HG03060 (cell line): ENCODE results near the gene NPIPA3.
"Not testable (repeated sequence)": the region's sequence is repeated elsewhere in the genome, so short reads cannot be mapped to it uniquely, and the experiment has no call there.

Experiments
- ATAC-seq: cut with Tn5 transposase; IDR thresholded peaks from one replicate; pipeline ENCODE4 v1.9.1; 2021; ENCODE audit warnings: low read depth, moderate number of reproducible peaks; ENCODE audit not compliant: unreplicated experiment

Gene NPIPA3

DNA sequence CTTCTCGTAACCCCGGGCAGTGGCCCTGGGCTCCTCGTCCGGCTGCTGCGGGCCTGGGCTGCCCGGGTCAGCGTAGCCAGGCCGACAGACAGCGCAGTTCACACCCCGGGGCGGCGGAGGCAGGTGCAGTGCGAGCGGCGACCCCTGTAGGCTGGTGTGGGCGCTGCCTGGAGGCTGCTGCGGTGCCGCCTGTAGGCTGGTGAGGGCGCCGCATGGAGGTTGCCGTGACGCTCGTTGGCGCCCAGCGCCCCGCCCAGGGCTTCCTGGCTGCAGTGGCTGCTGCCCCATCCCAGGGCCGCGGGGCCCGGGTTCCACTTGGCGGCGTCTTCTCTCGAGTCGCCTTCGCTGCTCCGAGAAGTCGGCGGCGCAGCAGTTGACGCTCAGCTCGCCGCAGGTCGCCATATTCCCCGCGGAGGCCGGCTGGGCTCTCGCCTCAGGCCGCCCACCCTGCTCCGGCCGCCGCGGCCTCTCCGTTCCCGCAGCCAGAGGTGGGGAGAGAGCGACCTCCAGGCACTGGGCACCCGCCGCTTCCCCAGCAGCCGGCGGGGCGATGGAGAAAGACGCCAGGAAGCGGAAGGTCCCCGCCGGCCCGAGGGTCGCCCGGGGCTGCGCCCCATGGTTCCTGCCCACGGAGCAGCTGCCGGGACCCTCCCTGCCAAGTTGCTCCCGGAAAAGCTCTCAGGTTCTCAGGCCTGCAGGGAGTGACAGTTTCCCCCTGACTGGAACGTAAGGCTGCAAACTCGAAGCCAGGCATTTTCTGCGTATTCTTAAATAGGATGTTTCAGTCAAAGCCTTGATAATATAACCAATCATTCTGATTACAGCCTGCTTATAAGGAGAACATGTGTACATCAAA, at the start of gene NPIPA3:
NPIPA3 (plus strand) TSS at position 256 of the 856 bp plus-strand sequence. CDS start 5,533 bp downstream, outside the sequence.
- peak; percentile 71 for ATAC-seq

DNA sequence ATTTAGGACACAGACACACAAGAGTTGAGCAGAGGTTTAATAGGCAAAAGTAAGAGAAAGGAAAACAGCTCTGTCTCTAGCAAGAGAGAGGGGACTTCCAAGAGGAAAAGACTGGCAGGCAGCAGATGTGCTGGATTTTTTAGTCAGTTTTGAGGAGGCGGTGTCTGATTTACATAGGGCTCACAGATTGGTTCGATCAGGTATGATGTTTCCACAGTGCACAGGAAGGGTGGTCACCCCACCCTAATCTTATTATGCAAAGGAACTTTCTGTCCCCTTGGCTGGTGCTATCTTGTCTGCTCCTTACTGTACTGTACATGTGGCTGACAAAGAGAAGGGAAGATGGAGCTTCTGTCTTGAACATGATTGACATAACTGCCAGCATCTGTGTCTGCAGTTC, 45.1 kb upstream of the NPIPA3 start:
- ATAC-seq, result peak; percentile 67

GRCh38 chr16:14667347-14668266, 35.6 kb upstream of the NPIPA3 start:
- ATAC-seq, result no peak

- ATAC-seq, result no peak
Measured at GRCh38 chr16:14668556-14669223, 34.5 kb upstream of the NPIPA3 start.

DNA sequence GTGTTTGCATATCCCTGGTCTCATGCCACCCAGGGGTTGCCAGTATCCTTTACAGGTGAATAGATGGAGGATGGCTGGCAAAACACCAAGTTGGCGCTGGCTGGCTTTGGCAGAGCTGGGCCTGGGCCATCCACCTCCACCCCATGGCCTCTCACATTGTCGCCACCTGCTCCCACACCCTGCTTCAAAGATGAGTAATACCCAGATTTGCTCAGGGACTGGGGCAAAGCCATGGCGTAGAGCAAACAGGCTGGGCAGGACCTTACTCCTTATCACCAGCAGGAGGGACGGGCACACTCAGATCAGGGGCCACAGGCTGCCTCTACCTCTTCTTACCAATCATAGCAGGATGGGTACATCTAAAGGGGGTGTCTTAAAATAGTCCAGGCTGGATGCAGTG, 33.4 kb upstream of the NPIPA3 start:
- ATAC-seq, result no peak

GRCh38 chr16:14672403-14672971, 30.7 kb upstream of the NPIPA3 start:
- ATAC-seq, result peak; percentile 51

DNA sequence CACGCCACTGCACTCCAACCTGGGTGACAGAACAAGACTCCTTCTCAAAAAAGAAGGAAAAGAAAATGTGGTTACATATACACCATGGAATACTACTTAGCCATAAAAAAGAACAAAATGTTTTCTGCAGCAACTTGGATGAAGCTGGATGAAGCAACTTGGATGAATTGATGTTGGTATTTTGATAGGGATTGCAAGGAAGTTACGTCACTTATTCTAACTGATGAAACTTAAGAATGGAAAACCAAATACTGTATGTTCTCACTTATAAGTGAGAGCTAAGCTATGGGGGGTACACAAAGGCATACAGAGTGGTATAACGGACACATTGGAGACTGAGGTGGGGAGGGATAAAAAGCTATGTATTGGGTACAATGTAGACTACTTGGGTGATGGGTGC, 26.6 kb upstream of the NPIPA3 start:
- ATAC-seq, result no peak

GRCh38 chr16:14677627-14678026, 25.6 kb upstream of the NPIPA3 start:
- ATAC-seq, result no peak

DNA sequence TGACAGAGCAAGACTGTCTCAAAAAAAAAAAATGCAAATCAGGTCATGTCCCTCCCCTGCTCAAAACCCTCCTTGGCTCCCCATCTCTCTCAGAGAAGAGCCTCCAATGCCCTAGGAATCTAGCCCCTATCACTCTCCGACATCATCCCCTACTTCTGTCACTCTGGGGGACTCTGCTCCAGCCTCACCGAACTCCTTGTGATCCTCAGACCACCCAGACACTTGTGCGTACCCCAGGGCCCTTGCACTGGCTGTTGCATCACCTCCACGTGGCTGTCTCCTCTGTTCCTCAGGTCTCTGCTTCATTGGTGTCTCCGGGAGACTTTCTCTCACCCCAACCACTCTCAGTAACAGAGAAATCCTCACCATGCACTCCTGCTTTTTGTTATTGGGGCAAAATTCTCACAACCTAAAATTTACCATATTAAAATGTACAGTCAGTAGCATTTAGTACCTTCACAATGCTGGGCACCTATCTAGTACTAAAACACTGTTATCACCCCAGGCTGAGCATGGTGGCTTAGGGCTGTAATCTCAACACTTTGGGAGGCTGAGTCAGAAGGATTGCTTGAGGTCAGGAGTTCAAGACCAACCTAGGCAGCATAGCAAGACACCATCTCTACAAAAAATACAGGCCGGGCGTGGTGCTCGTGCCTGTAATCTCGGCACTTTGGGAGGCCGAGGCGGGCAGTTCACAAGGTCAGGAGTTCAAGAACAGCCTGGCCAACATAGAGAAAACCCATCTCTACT, 24.3 kb upstream of the NPIPA3 start:
- ATAC-seq, result no peak

DNA sequence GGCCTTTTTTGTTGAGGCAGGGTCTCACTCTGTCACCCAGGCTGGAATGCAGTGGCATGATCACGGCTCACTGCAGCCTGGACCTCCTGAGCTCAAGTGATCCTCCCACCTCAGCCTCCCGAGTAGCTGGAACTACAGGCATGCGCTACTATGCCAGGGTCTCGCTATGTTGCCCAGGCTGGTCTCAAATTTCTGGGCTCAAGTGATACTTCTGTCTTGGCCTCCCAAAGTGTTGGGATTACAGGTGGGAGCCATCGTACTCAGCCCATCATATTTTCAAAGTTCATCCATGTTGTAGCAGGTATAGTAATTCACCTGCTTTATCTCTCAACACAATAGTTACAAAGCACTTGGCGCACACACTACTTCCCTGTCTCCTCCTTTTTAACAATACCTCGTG, 22.8 kb upstream of the NPIPA3 start:
- ATAC-seq, result not testable (repeated sequence)

DNA sequence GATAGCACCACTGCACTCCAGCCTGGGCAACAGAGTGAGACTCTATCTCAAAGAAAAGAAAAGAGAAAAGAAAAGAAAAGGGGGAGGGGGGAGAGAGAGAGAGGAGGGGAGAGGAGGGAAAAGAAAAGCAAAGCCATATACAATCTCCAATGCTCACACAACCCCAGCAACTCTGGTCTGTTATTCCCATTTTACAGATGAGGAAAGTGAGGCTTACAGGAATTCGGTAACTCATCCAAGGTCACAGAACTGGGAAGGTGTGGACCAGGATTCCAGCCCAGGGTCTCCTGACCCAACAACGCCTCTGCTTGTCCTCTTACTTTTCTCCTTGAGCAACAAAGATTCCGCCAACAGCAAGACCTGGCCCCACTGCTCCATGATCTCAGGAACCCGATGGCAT, 22.1 kb upstream of the NPIPA3 start:
- no peak for ATAC-seq

DNA sequence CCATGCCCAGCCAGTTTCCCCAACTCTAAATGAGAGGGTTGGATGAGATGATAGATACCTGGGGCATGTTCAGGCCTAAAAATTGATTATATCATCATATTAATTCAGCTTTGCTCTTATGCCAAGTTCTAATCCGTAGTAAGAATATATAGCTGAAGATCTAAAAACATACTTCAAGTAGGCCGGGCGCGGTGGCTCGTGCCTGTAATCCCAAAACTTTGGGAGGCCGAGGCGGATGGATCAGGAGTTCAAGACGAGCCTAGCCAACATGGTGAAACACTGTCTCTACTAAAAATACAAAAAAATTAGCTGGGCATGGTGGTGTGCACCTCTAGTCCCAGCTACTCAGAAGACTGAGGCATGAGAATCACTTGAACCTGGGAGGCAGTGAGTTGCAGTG, 21.1 kb upstream of the NPIPA3 start:
- ATAC-seq, result no peak

GRCh38 chr16:14685870-14686793, 17.1 kb upstream of the NPIPA3 start:
- ATAC-seq, result not testable (repeated sequence)

DNA sequence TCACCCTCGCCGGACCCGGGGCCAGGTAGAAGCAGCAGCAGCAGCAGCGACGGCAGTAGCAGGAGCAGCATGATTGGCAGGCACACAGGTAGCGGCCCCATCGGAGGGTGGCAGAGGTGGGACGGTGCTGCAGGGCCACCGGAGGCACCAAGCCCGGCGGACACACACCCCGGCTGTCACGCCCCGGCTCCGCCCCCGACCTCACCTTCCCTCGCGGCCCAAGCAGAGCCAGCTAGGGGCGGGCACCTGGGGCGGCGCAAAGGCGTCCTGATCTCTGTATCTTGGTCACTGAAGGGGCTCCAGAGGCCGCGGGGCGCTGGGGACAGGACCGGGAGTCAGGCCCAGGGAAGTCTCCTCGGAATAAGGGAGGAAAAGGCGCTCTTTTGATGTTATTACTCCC, 9.1 kb upstream of the NPIPA3 start, which contains the start of gene PLA2G10:
PLA2G10 (minus strand) TSS at position 180 of the 400 bp plus-strand sequence; CDS start at position 101, 79 bp downstream.
- ATAC-seq, result not testable (repeated sequence)

- not testable (repeated sequence) for ATAC-seq
Measured at GRCh38 chr16:14701859-14702258, 1.4 kb upstream of the NPIPA3 start.

DNA sequence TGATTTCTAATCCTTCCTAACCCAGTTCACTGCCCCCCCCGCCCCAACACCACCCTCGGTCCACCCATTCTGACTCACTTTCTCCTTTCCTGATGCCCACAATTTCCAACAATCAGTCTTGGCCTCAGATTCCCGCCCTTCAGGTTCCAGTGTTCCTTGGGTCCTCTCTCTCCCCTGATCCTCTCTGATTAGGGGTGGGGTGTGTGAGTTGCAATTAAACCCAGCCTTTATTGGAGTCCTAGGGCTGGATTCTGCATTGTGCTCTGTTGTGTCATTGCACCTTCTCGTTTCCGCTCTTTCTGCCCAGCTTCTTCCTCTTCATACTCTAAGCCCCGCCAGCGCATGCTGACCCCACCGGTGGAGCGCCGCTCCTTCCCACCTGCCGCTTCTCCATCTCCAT, 539 bp upstream of the NPIPA3 start:
- not testable (repeated sequence) for ATAC-seq

DNA sequence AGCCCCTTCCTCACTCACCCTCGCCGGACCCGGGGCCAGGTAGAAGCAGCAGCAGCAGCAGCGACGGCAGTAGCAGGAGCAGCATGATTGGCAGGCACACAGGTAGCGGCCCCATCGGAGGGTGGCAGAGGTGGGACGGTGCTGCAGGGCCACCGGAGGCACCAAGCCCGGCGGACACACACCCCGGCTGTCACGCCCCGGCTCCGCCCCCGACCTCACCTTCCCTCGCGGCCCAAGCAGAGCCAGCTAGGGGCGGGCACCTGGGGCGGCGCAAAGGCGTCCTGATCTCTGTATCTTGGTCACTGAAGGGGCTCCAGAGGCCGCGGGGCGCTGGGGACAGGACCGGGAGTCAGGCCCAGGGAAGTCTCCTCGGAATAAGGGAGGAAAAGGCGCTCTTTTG, 30.0 kb downstream of the NPIPA3 start:
- ATAC-seq, result not testable (repeated sequence)

DNA sequence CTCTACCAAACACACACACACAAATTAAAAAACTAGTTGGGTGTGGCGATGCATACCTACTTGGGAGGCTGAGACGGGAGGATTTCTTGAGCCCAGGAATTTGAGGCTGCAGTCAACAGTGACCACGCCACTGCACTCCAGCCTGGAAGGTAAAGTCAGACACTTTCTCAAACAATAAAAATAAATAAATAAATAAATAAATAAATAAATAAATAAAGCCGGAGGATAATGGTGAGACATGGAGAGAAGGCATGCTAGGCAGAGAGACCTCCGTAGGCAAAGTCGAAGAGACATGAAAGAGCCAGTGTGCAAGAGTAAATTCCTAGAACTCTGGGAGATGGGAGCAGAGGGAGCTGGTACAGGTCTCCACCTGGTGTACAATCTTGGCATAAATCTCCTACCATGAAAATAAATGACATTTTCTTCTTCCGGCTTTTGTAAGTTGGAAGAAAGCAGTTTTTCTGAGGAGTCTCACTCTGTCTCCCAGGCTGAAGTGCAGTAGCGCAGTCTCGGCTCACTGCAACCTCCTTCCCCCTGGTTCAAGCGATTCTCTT, 37.7 kb downstream of the NPIPA3 start:
- not testable (repeated sequence) for ATAC-seq
